ENCODE measurements around the gene C10orf120.

C10orf120 gene

GRCh38 chr10:122696687-122697086, 3.0 kb downstream of the C10orf120 start:
- Histone ChIP-seq H3K4me3 (ENCODE audit: low read length) (no peak overlapping the region), H3K27me3 (ENCODE audit: control insufficient read depth, insufficient read depth, low read length) (no peaks in the 10 kb centered on the region), H3K36me3 (ENCODE audit: control insufficient read depth, insufficient read depth, low read length) (no peaks in the 10 kb centered on the region), H3K27ac (ENCODE audit: low read depth, low read length) (no peak overlapping the region), H3K9ac (ENCODE audit: low read length) (no peak overlapping the region), H3K4me1 (ENCODE audit: control insufficient read depth, insufficient read depth, low read length) (no peaks in the 10 kb centered on the region)

- no peak overlapping the region for H3K9ac ChIP-seq (ENCODE audit: low read length)
- H3K27me3 ChIP-seq (ENCODE audit: control insufficient read depth, insufficient read depth, low read length), result no peaks in the 10 kb centered on the region
- H3K4me1 ChIP-seq (ENCODE audit: control insufficient read depth, insufficient read depth, low read length), result no peaks in the 10 kb centered on the region
- H3K27ac ChIP-seq (ENCODE audit: low read depth, low read length), result no peak overlapping the region
- no peaks in the 10 kb centered on the region for H3K36me3 ChIP-seq (ENCODE audit: control insufficient read depth, insufficient read depth, low read length)
- no peak overlapping the region for H3K4me3 ChIP-seq (ENCODE audit: low read length)
Observed at GRCh38 chr10:122692744-122693143, 6.9 kb downstream of the C10orf120 start.

GRCh38 chr10:122689146-122689820, 10.4 kb downstream of the C10orf120 start:
- Histone ChIP-seq H3K4me3 (ENCODE audit: low read length) (no peak overlapping the region), H3K9ac (ENCODE audit: low read length) (no peak overlapping the region), H3K27me3 (ENCODE audit: control insufficient read depth, insufficient read depth, low read length) (no peaks in the 10 kb centered on the region), H3K4me1 (ENCODE audit: control insufficient read depth, insufficient read depth, low read length) (no peaks in the 10 kb centered on the region), H3K27ac (ENCODE audit: low read depth, low read length) (no peak overlapping the region), H3K36me3 (ENCODE audit: control insufficient read depth, insufficient read depth, low read length) (no peaks in the 10 kb centered on the region)

GRCh38 chr10:122688293-122688989, 11.2 kb downstream of the C10orf120 start:
- Histone ChIP-seq H3K27me3 (ENCODE audit: control insufficient read depth, insufficient read depth, low read length) (no peaks in the 10 kb centered on the region), H3K27ac (ENCODE audit: low read depth, low read length) (no peak overlapping the region), H3K9ac (ENCODE audit: low read length) (no peak overlapping the region)

GRCh38 chr10:122682522-122682921, 17.1 kb downstream of the C10orf120 start:
- Histone ChIP-seq H3K27ac (ENCODE audit: low read depth, low read length) (no peak overlapping the region), H3K4me1 (ENCODE audit: control insufficient read depth, insufficient read depth, low read length) (no peaks in the 10 kb centered on the region), H3K36me3 (ENCODE audit: control insufficient read depth, insufficient read depth, low read length) (no peaks in the 10 kb centered on the region), H3K4me3 (ENCODE audit: low read length) (no peak overlapping the region), H3K9ac (ENCODE audit: low read length) (no peak overlapping the region), H3K27me3 (ENCODE audit: control insufficient read depth, insufficient read depth, low read length) (no peaks in the 10 kb centered on the region)

More at GRCh38 chr10:122688293-122688989, 11.2 kb downstream of the C10orf120 start:
- Histone ChIP-seq H3K36me3 (ENCODE audit: control insufficient read depth, insufficient read depth, low read length) (no peaks in the 10 kb centered on the region), H3K4me1 (ENCODE audit: control insufficient read depth, insufficient read depth, low read length) (no peaks in the 10 kb centered on the region), H3K4me3 (ENCODE audit: low read length) (no peak overlapping the region)

GRCh38 chr10:122678266-122678665, 21.4 kb downstream of the C10orf120 start:
- H3K4me3 ChIP-seq (ENCODE audit: low read length), result no peak overlapping the region
- no peaks in the 10 kb centered on the region for H3K4me1 ChIP-seq (ENCODE audit: control insufficient read depth, insufficient read depth, low read length)
- H3K27me3 ChIP-seq (ENCODE audit: control insufficient read depth, insufficient read depth, low read length), result no peaks in the 10 kb centered on the region
- no peak overlapping the region for H3K9ac ChIP-seq (ENCODE audit: low read length)
- no peak overlapping the region for H3K27ac ChIP-seq (ENCODE audit: low read depth, low read length)
- H3K36me3 ChIP-seq (ENCODE audit: control insufficient read depth, insufficient read depth, low read length), result no peaks in the 10 kb centered on the region

GRCh38 chr10:122675278-122675677, 24.4 kb downstream of the C10orf120 start:
- Histone ChIP-seq H3K27me3 (ENCODE audit: control insufficient read depth, insufficient read depth, low read length) (no peaks in the 10 kb centered on the region), H3K27ac (ENCODE audit: low read depth, low read length) (no peak overlapping the region), H3K9ac (ENCODE audit: low read length) (no peak overlapping the region), H3K36me3 (ENCODE audit: control insufficient read depth, insufficient read depth, low read length) (no peaks in the 10 kb centered on the region), H3K4me1 (ENCODE audit: control insufficient read depth, insufficient read depth, low read length) (no peaks in the 10 kb centered on the region), H3K4me3 (ENCODE audit: low read length) (no peak overlapping the region)

- no peak overlapping the region for H3K9ac ChIP-seq (ENCODE audit: low read length)
- no peaks in the 10 kb centered on the region for H3K36me3 ChIP-seq (ENCODE audit: control insufficient read depth, insufficient read depth, low read length)
- no peaks in the 10 kb centered on the region for H3K4me1 ChIP-seq (ENCODE audit: control insufficient read depth, insufficient read depth, low read length)
- no peak overlapping the region for H3K27ac ChIP-seq (ENCODE audit: low read depth, low read length)
- H3K4me3 ChIP-seq (ENCODE audit: low read length), result no peak overlapping the region
- no peaks in the 10 kb centered on the region for H3K27me3 ChIP-seq (ENCODE audit: control insufficient read depth, insufficient read depth, low read length)
Observed at GRCh38 chr10:122674781-122675180, 24.9 kb downstream of the C10orf120 start.

- H3K9ac ChIP-seq (ENCODE audit: low read length), result no peak overlapping the region
- H3K4me1 ChIP-seq (ENCODE audit: control insufficient read depth, insufficient read depth, low read length), result no peaks in the 10 kb centered on the region
- H3K36me3 ChIP-seq (ENCODE audit: control insufficient read depth, insufficient read depth, low read length), result no peaks in the 10 kb centered on the region
- H3K4me3 ChIP-seq (ENCODE audit: low read length), result no peak overlapping the region
- H3K27ac ChIP-seq (ENCODE audit: low read depth, low read length), result no peak overlapping the region
- H3K27me3 ChIP-seq (ENCODE audit: control insufficient read depth, insufficient read depth, low read length), result no peaks in the 10 kb centered on the region
Observed at GRCh38 chr10:122673731-122674130, 25.9 kb downstream of the C10orf120 start.

- Histone ChIP-seq H3K36me3 (ENCODE audit: control insufficient read depth, insufficient read depth, low read length) (no peaks in the 10 kb centered on the region), H3K9ac (ENCODE audit: low read length) (no peak overlapping the region), H3K27ac (ENCODE audit: low read depth, low read length) (no peak overlapping the region), H3K4me1 (ENCODE audit: control insufficient read depth, insufficient read depth, low read length) (no peaks in the 10 kb centered on the region), H3K4me3 (ENCODE audit: low read length) (no peak overlapping the region), H3K27me3 (ENCODE audit: control insufficient read depth, insufficient read depth, low read length) (no peaks in the 10 kb centered on the region)
Observed at GRCh38 chr10:122673269-122673668, 26.4 kb downstream of the C10orf120 start.

- H3K9ac ChIP-seq (ENCODE audit: low read length), result no peak overlapping the region
- no peak overlapping the region for H3K27ac ChIP-seq (ENCODE audit: low read depth, low read length)
- no peaks in the 10 kb centered on the region for H3K4me1 ChIP-seq (ENCODE audit: control insufficient read depth, insufficient read depth, low read length)
- no peaks in the 10 kb centered on the region for H3K36me3 ChIP-seq (ENCODE audit: control insufficient read depth, insufficient read depth, low read length)
- H3K4me3 ChIP-seq (ENCODE audit: low read length), result no peak overlapping the region
- no peaks in the 10 kb centered on the region for H3K27me3 ChIP-seq (ENCODE audit: control insufficient read depth, insufficient read depth, low read length)
Observed at GRCh38 chr10:122672655-122673054, 27.0 kb downstream of the C10orf120 start.

- Histone ChIP-seq H3K36me3 (ENCODE audit: control insufficient read depth, insufficient read depth, low read length) (no peaks in the 10 kb centered on the region), H3K27ac (ENCODE audit: low read depth, low read length) (no peak overlapping the region), H3K4me3 (ENCODE audit: low read length) (no peak overlapping the region), H3K4me1 (ENCODE audit: control insufficient read depth, insufficient read depth, low read length) (no peaks in the 10 kb centered on the region), H3K9ac (ENCODE audit: low read length) (no peak overlapping the region), H3K27me3 (ENCODE audit: control insufficient read depth, insufficient read depth, low read length) (no peaks in the 10 kb centered on the region)
Observed at GRCh38 chr10:122671355-122671754, 28.3 kb downstream of the C10orf120 start.

GRCh38 chr10:122669842-122670241, 29.8 kb downstream of the C10orf120 start:
- no peaks in the 10 kb centered on the region for H3K36me3 ChIP-seq (ENCODE audit: control insufficient read depth, insufficient read depth, low read length)
- H3K4me1 ChIP-seq (ENCODE audit: control insufficient read depth, insufficient read depth, low read length), result no peaks in the 10 kb centered on the region
- no peaks in the 10 kb centered on the region for H3K27me3 ChIP-seq (ENCODE audit: control insufficient read depth, insufficient read depth, low read length)
- no peak overlapping the region for H3K4me3 ChIP-seq (ENCODE audit: low read length)
- H3K9ac ChIP-seq (ENCODE audit: low read length), result no peak overlapping the region
- H3K27ac ChIP-seq (ENCODE audit: low read depth, low read length), result no peak overlapping the region
